Loucy (cell line): ENCODE data around the gene SLC28A1.

ENCODE experiments used
- CTCF ChIP-seq: fragments of 200-600 bp; sonication (generic); conservative IDR thresholded peaks from 2 replicates; pipeline ENCODE4 v1.5.1; 2014; ENCODE audit warnings: mild to moderate bottlenecking, antibody characterized with exemption, low read length
- EZH2phosphoT487 ChIP-seq: fragments of 200-600 bp; IDR thresholded peaks from 2 replicates; pipeline ENCODE4 v1.6.1; 2018; ENCODE audit warnings: antibody characterized with exemption, mild to moderate bottlenecking, moderate library complexity, borderline replicate concordance

GRCh38 chr15:84982301-84982920 lies 97.9 kb downstream of the SLC28A1 start:
- TF ChIP-seq CTCF (no peak), EZH2phosphoT487 (no peak)
